HG02870 (cell line): ENCODE results near the gene TM4SF4.

Experiments used
- ATAC-seq: cut with Tn5 transposase; IDR thresholded peaks from one replicate; pipeline ENCODE4 v1.9.1; 2021; ENCODE audit warnings: mild to moderate bottlenecking, moderate library complexity; ENCODE audit not compliant: unreplicated experiment

Gene TM4SF4

GRCh38 chr3:149454746-149455145, 19.8 kb upstream of the TM4SF4 start:
- no peak for ATAC-seq

GRCh38 chr3:149455366-149455765, 19.1 kb upstream of the TM4SF4 start:
- no peak for ATAC-seq

GRCh38 chr3:149455989-149456388, 18.5 kb upstream of the TM4SF4 start:
- ATAC-seq: no peak

GRCh38 chr3:149459491-149460059, 14.9 kb upstream of the TM4SF4 start:
- ATAC-seq: no peak

- ATAC-seq: no peak
Observed at GRCh38 chr3:149460117-149460516, 14.4 kb upstream of the TM4SF4 start.

- no peak for ATAC-seq
Observed at GRCh38 chr3:149462051-149462450, 12.4 kb upstream of the TM4SF4 start.

- no peak for ATAC-seq
Observed at GRCh38 chr3:149462581-149463011, 11.9 kb upstream of the TM4SF4 start.

GRCh38 chr3:149463921-149464320, 10.6 kb upstream of the TM4SF4 start:
- no peak for ATAC-seq

GRCh38 chr3:149464542-149465328, 9.8 kb upstream of the TM4SF4 start:
- no peak for ATAC-seq

- ATAC-seq: no peak
Observed at GRCh38 chr3:149465351-149465883, 9.1 kb upstream of the TM4SF4 start.

- ATAC-seq: no peak
Observed at GRCh38 chr3:149466192-149466591, 8.3 kb upstream of the TM4SF4 start.

- peak; percentile 97 for ATAC-seq
Observed at GRCh38 chr3:149468504-149469212, 5.8 kb upstream of the TM4SF4 start.

- ATAC-seq: no peak
Observed at GRCh38 chr3:149470381-149470780, 4.1 kb upstream of the TM4SF4 start.

GRCh38 chr3:149472030-149472797, 2.3 kb upstream of the TM4SF4 start:
- ATAC-seq: no peak

GRCh38 chr3:149473357-149474249, 894 bp upstream of the TM4SF4 start:
- no peak for ATAC-seq

- no peak for ATAC-seq
Observed at GRCh38 chr3:149475451-149476060, 1.1 kb downstream of the TM4SF4 start.

GRCh38 chr3:149476225-149476624, 1.7 kb downstream of the TM4SF4 start:
- ATAC-seq: no peak

- ATAC-seq: no peak
Observed at GRCh38 chr3:149479621-149480325, 5.3 kb downstream of the TM4SF4 start.
